ENCODE data around the gene BEST3. TPM values are rescaled to one million over a fixed set of nuclear protein-coding genes. Genes with fewer than 3 reads are reported as not detected.

The BEST3 gene
- total and polyA plus RNA-seq, 2 donors (not counting 3 experiments of a cell fraction or from before 2014, with no cell fraction given) = 0.12 to 0.18 TPM

DNA sequence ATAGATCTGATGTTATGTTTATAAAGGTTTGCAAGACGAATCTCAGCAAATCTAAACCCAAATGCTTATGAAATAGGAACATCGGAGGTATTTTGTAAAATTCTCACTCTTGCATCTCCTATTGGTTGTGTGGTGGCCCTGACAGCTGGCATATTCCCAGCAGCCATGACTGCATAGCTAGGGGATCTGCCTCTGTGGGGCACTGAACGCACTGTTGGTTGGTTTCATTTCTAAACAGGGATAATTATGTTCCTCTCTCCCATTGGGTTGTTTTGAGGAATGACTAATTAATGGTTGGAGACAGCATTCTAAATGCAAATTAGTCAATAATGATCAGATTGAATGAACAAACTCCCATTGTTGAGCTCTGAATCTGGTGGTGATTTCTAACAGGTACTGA is 2.7 kb upstream of the BEST3 start:
- BruUV-seq (replicated peaks) = no TSS peak

More for the DNA sequence above, 2.7 kb upstream of the BEST3 start:
- H3K79me2 ChIP-seq (ENCODE audit: control insufficient read depth, insufficient read depth, low read length) = no peaks in the 10 kb centered on the region
- H3K9ac ChIP-seq (replicated peaks; ENCODE audit: extremely low read depth, insufficient read depth, low read length) = no peak overlapping the region
- no peaks in the 10 kb centered on the region for H3K9me3 ChIP-seq (replicated peaks; ENCODE audit: control insufficient read depth, insufficient read depth, low read length)
- TF ChIP-seq MYC (IDR thresholded peaks at IDR 0.05; ENCODE audit: low read depth, low read length) (no peak), EZH2 (IDR thresholded peaks at IDR 0.05; ENCODE audit: borderline replicate concordance, low read depth, low read length, severe bottlenecking) (no peak), JUN (IDR thresholded peaks at IDR 0.05; ENCODE audit: borderline replicate concordance, insufficient read depth, insufficient read length, low read depth) (no peak), POLR2AphosphoS5 (IDR thresholded peaks at IDR 0.05; ENCODE audit: insufficient read depth, low read depth, low read length) (no peak), POLR2A (IDR thresholded peaks at IDR 0.05; ENCODE audit: low read depth, low read length) (no peak), FOS (IDR thresholded peaks at IDR 0.05; ENCODE audit: borderline replicate concordance, insufficient read depth, low read length) (no peak), GATA2 (IDR thresholded peaks at IDR 0.05; ENCODE audit: insufficient read depth, insufficient read length, low read depth, low read length) (no peak)
- TF ChIP-seq, protein P1, sequence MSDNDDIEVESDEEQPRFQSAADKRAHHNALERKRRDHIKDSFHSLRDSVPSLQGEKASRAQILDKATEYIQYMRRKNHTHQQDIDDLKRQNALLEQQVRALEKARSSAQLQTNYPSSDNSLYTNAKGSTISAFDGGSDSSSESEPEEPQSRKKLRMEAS (IDR thresholded peaks at IDR 0.05; ENCODE audit: insufficient read depth, insufficient read length) = no peak
- TF ChIP-seq, protein P2, sequence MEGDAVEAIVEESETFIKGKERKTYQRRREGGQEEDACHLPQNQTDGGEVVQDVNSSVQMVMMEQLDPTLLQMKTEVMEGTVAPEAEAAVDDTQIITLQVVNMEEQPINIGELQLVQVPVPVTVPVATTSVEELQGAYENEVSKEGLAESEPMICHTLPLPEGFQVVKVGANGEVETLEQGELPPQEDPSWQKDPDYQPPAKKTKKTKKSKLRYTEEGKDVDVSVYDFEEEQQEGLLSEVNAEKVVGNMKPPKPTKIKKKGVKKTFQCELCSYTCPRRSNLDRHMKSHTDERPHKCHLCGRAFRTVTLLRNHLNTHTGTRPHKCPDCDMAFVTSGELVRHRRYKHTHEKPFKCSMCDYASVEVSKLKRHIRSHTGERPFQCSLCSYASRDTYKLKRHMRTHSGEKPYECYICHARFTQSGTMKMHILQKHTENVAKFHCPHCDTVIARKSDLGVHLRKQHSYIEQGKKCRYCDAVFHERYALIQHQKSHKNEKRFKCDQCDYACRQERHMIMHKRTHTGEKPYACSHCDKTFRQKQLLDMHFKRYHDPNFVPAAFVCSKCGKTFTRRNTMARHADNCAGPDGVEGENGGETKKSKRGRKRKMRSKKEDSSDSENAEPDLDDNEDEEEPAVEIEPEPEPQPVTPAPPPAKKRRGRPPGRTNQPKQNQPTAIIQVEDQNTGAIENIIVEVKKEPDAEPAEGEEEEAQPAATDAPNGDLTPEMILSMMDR (IDR thresholded peaks at IDR 0.05; ENCODE audit: extremely low read depth in 1 of 2, insufficient read depth in 1 of 2, low read depth in 1 of 2, low read length in 2 of 2) = no peak
- H3K4me3 ChIP-seq (replicated peaks in 1 of 3; ENCODE audit: insufficient read depth in 1 of 3, low read depth in 1 of 3, low read length in 3 of 3) = no peak overlapping the region
- no peak overlapping the region for H2AFZ ChIP-seq (ENCODE audit: low read depth, low read length)
- FAIRE-seq (no peak), DNase-seq (ENCODE audit: low read depth, low spot score) (no peak)
- H4K20me1 ChIP-seq (replicated peaks; ENCODE audit: control insufficient read depth, extremely low read depth, insufficient read depth, low read length) = no peaks in the 10 kb centered on the region
- H3K27me3 ChIP-seq (ENCODE audit: control insufficient read depth in 2 of 2, insufficient read depth in 2 of 2, low read length in 2 of 2) = peaks cover 0 to 4% of the 10 kb centered on the region in 2 experiments
- no peak overlapping the region for H3K27ac ChIP-seq (ENCODE audit: insufficient read depth, low read depth, low read length)
- intact Hi-C loops (cut with micrococcal nuclease) (no loop called here), dilution Hi-C loops (cut with MboI; ENCODE audit: extremely low pct_ligation_motif_present, low sequenced_read_pairs) (no loop called here)
- H3K9me1 ChIP-seq (replicated peaks; ENCODE audit: control insufficient read depth, extremely low read depth, insufficient read depth, low read length) = no peaks in the 10 kb centered on the region
- POLR2A ChIA-PET = no interaction called here
- CTCF ChIA-PET = no interaction called here
- no peaks in the 10 kb centered on the region for H3K36me3 ChIP-seq (ENCODE audit: control insufficient read depth in 2 of 2, extremely low read depth in 1 of 2, insufficient read depth in 2 of 2, low read length in 2 of 2)
- no peak overlapping the region for H3K4me2 ChIP-seq (ENCODE audit: insufficient read depth, low read length)
- no peaks in the 10 kb centered on the region for H3K4me1 ChIP-seq (ENCODE audit: control insufficient read depth, extremely low read depth, insufficient read depth, low read length)
